Coronary artery (tissue), 2 donors: ENCODE results near the gene SLX1A.
A peak's percentile ranks its signal among the peaks of the same experiment; 100 is the strongest.
"Not testable (repeated sequence)": the region's sequence is repeated elsewhere in the genome, so short reads cannot be mapped to it uniquely, and the experiment has no call there.

ENCODE experiments used
- DNase-seq: peaks from one replicate; pipeline ENCODE4 v3.0.0-alpha.2; 2017; ENCODE audit warnings: low spot score
- H3K27ac ChIP-seq, 2 donors: fragments of 200-600 bp; sonication (generic); one replicate each; pipeline ENCODE4 v1.5.1; 2016 to 2019
- H3K4me3 ChIP-seq: fragments of 200-600 bp; sonication (generic); 2 replicates; pipeline ENCODE4 v1.5.1; 2016; ENCODE audit warnings: mild to moderate bottlenecking, moderate library complexity
- CTCF ChIP-seq: fragments of 200-600 bp; sonication (generic); IDR thresholded peaks from one replicate; pipeline ENCODE4 v1.5.1; 2019; ENCODE audit warnings: antibody characterized with exemption

The SLX1A gene

GRCh38 chr16:30193615-30194014 is at the start of gene SLX1A, which contains the start of gene BOLA2B:
TSS of gene SLX1A (plus strand) at chr16:30193875. CDS start at chr16:30194085, 210 bp downstream.
TSS of gene BOLA2B (minus strand) at chr16:30193666. CDS start at chr16:30193595, 71 bp downstream.
- Histone ChIP-seq H3K4me3 (peak within 1 kb of the TSS; percentile 72), H3K27ac (peak within 1 kb of the TSS in 1 of 2 donors; percentile 75)
- DNase-seq = not testable (repeated sequence)

GRCh38 chr16:30144017-30144416 is 49.7 kb upstream of the SLX1A start:
- no peak for DNase-seq
- no peak overlapping the region for H3K27ac ChIP-seq
- no peak for TF ChIP-seq CTCF
- H3K4me3 ChIP-seq = no peak overlapping the region

GRCh38 chr16:30144917-30145316 is 48.8 kb upstream of the SLX1A start:
- no peak for DNase-seq
- Histone ChIP-seq H3K27ac (no peak overlapping the region), H3K4me3 (no peak overlapping the region)
- no peak for TF ChIP-seq CTCF

GRCh38 chr16:30145657-30146056 is 48.0 kb upstream of the SLX1A start:
- no peak for DNase-seq
- no peak overlapping the region for H3K4me3 ChIP-seq
- TF ChIP-seq CTCF = no peak
- no peak overlapping the region for H3K27ac ChIP-seq

- no peak for DNase-seq
- Histone ChIP-seq H3K4me3 (no peak overlapping the region), H3K27ac (no peak overlapping the region)
- no peak for TF ChIP-seq CTCF
These were observed 45.7 kb upstream of the SLX1A start for GRCh38 chr16:30147843-30148510.

- no peak for TF ChIP-seq CTCF
- DNase-seq = no peak
- Histone ChIP-seq H3K27ac (no peak overlapping the region), H3K4me3 (no peak overlapping the region)
These were observed 44.3 kb upstream of the SLX1A start for GRCh38 chr16:30149250-30149930.

- TF ChIP-seq CTCF = no peak
- H3K27ac ChIP-seq = no peak overlapping the region
- DNase-seq = no peak
- H3K4me3 ChIP-seq = no peak overlapping the region
These were observed 42.6 kb upstream of the SLX1A start for GRCh38 chr16:30151091-30151490.
